Measurements from ENCODE around the gene ZNF670. TPM values are rescaled to one million over a fixed set of nuclear protein-coding genes. Genes with fewer than 3 reads are reported as not detected.
A peak's percentile ranks its signal among the peaks of the same experiment; 100 is the strongest.

Gene ZNF670
- total and polyA plus RNA-seq, 4 donors = 0.74 to 2.3 (median 1.4) TPM

DNA sequence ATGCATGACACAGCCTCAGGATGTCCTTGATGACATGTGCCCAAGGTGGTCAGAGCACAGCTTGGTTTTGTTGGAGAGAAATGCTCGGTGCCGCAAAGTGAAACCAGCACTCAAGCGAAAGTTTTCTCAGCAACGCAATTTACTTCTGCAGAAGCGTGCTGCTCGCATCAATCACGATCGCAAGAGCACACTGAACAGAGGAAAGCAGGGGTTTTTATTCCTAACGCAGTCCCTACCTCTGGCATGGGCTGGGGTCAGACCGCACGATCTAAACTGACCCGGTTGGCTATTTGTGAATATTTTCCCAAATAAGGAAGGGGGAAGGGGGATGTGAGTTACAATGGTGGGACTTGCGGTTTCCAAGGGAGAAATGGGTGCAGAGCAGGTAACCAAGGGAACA lies 26.4 kb upstream of the ZNF670 start:
- 85% methylated on average over 13 of the region's 13 CpGs for WGBS
- DNase-seq (ENCODE audit: low spot score) = no peak
- Histone ChIP-seq H3K4me3 (ENCODE audit: low read depth in 1 of 3, low read length in 3 of 3) (peak overlapping the region in 2 of 3 donors; percentile 20 to 85), H3K4me1 (ENCODE audit: control insufficient read depth in 4 of 4, insufficient read depth in 4 of 4, low read length in 3 of 4) (peaks cover 0 to 10% (median under 1%) of the 10 kb centered on the region in 4 donors), H3K27ac (ENCODE audit: low read depth in 1 of 2, low read length in 2 of 2) (no peak overlapping the region), H3K9ac (ENCODE audit: low read depth in 1 of 2, low read length in 2 of 2) (no peak overlapping the region), H3K9me3 (ENCODE audit: control insufficient read depth in 4 of 4, low read length in 3 of 4) (peaks cover 11 to 34% (median 19%) of the 10 kb centered on the region in 4 donors), H3K36me3 (ENCODE audit: control insufficient read depth in 4 of 4, insufficient read depth in 3 of 4, low read depth in 1 of 4, low read length in 3 of 4) (peaks cover 0 to 26% (median 19%) of the 10 kb centered on the region in 4 donors), H3K27me3 (ENCODE audit: control insufficient read depth in 4 of 4, insufficient read depth in 4 of 4, low read length in 3 of 4) (no peaks in the 10 kb centered on the region)
- TF ChIP-seq RAD21 (IDR thresholded peaks at IDR 0.05) (no peak), FOXA1 (IDR thresholded peaks at IDR 0.05) (no peak), YY1 (IDR thresholded peaks at IDR 0.05) (no peak), TAF1 (conservative IDR thresholded peaks at IDR 0.05) (no peak)
- TF ChIP-seq, protein P1, sequence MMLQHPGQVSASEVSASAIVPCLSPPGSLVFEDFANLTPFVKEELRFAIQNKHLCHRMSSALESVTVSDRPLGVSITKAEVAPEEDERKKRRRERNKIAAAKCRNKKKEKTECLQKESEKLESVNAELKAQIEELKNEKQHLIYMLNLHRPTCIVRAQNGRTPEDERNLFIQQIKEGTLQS (IDR thresholded peaks at IDR 0.05) = no peak
- TF ChIP-seq, protein P2, sequence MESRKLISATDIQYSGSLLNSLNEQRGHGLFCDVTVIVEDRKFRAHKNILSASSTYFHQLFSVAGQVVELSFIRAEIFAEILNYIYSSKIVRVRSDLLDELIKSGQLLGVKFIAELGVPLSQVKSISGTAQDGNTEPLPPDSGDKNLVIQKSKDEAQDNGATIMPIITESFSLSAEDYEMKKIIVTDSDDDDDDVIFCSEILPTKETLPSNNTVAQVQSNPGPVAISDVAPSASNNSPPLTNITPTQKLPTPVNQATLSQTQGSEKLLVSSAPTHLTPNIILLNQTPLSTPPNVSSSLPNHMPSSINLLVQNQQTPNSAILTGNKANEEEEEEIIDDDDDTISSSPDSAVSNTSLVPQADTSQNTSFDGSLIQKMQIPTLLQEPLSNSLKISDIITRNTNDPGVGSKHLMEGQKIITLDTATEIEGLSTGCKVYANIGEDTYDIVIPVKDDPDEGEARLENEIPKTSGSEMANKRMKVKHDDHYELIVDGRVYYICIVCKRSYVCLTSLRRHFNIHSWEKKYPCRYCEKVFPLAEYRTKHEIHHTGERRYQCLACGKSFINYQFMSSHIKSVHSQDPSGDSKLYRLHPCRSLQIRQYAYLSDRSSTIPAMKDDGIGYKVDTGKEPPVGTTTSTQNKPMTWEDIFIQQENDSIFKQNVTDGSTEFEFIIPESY (IDR thresholded peaks at IDR 0.05) = no peak

DNA sequence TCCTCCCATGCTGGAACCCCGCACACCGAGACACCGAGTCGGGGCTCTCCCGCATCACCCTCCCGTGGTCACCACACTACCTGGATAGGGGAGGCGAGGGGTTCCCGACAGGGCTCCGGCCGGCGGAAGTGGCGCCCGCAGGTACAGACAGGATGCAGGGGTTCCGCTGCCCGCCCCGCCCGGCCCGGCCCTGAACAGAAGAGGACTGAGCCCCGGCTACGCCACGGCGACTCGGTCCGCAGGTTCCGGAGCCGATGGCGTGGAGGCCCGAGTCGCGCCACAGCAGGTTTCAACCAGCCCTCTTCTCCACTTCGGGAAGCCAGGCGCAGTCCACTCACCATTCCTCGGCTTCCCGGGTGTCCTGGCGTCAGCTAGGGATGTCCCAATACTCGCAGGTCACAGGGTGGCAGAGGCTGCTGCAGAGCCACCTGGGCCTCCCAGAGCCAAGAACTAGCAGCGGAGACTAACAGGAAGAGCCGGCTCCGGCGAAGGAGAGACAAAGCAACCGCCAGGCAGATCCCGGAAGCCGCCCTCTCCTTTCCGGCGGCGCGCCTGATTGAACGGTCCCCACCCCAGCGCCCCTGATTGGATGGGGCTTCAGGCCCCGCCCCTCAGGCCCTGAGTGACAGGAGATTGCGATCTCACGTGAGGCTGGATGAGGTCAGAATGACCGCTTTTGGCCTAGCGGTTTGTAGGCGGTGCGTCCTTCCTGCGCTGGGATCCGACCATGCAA lies 25.4 kb upstream of the ZNF670 start, which contains the start of gene ZNF669:
TSS of gene ZNF669 (minus strand) at position 498 of the 733 bp plus-strand sequence. CDS start at position 341, 157 bp downstream.
- peak; percentile 95 for DNase-seq (ENCODE audit: low spot score)
- Histone ChIP-seq H3K9me3 (ENCODE audit: control insufficient read depth in 4 of 4, low read length in 3 of 4) (peaks cover 15 to 37% (median 20%) of the 10 kb centered on the region in 4 donors), H3K36me3 (ENCODE audit: control insufficient read depth in 4 of 4, insufficient read depth in 3 of 4, low read depth in 1 of 4, low read length in 3 of 4) (peaks cover 1 to 26% (median 20%) of the 10 kb centered on the region in 4 donors), H3K4me3 (ENCODE audit: low read depth in 1 of 3, low read length in 3 of 3) (peak within 1 kb of the TSS; percentile 80 to 95 (median 85)), H3K4me1 (ENCODE audit: control insufficient read depth in 4 of 4, insufficient read depth in 4 of 4, low read length in 3 of 4) (peaks cover 0 to 10% (median under 1%) of the 10 kb centered on the region in 4 donors), H3K27me3 (ENCODE audit: control insufficient read depth in 4 of 4, insufficient read depth in 4 of 4, low read length in 3 of 4) (no peaks in the 10 kb centered on the region), H3K9ac (ENCODE audit: low read depth in 1 of 2, low read length in 2 of 2) (peak within 1 kb of the TSS; percentile 26 to 64), H3K27ac (ENCODE audit: low read depth in 1 of 2, low read length in 2 of 2) (peak within 1 kb of the TSS; percentile 63 to 86)
- WGBS = under 1% methylated on average over 58 of the region's 58 CpGs
- TF ChIP-seq RAD21 (IDR thresholded peaks at IDR 0.05) (peak in 1 of 2 donors; percentile 27), NR2F2 (IDR thresholded peaks at IDR 0.05) (peak; percentile 13), JUND (IDR thresholded peaks at IDR 0.05) (peak; percentile 65 to 67), SP1 (IDR thresholded peaks at IDR 0.05) (peak; percentile 88), YY1 (IDR thresholded peaks at IDR 0.05) (peak; percentile 51), EGR1 (IDR thresholded peaks at IDR 0.05; ENCODE audit: low read depth in 2 of 2) (peak in 1 of 2 donors; percentile 14), HNF4A (conservative IDR thresholded peaks at IDR 0.05) (no peak), GABPA (IDR thresholded peaks at IDR 0.05 in 1 of 2, conservative IDR thresholded peaks at IDR 0.05 in 1 of 2) (peak; percentile 90 to 96), HNF4G (IDR thresholded peaks at IDR 0.05) (no peak), TAF1 (conservative IDR thresholded peaks at IDR 0.05) (peak; percentile 87), FOXA1 (IDR thresholded peaks at IDR 0.05) (no peak), FOXA2 (IDR thresholded peaks at IDR 0.05) (no peak), RXRA (IDR thresholded peaks at IDR 0.05) (peak; percentile 12 to 44)
- TF ChIP-seq, protein P3, sequence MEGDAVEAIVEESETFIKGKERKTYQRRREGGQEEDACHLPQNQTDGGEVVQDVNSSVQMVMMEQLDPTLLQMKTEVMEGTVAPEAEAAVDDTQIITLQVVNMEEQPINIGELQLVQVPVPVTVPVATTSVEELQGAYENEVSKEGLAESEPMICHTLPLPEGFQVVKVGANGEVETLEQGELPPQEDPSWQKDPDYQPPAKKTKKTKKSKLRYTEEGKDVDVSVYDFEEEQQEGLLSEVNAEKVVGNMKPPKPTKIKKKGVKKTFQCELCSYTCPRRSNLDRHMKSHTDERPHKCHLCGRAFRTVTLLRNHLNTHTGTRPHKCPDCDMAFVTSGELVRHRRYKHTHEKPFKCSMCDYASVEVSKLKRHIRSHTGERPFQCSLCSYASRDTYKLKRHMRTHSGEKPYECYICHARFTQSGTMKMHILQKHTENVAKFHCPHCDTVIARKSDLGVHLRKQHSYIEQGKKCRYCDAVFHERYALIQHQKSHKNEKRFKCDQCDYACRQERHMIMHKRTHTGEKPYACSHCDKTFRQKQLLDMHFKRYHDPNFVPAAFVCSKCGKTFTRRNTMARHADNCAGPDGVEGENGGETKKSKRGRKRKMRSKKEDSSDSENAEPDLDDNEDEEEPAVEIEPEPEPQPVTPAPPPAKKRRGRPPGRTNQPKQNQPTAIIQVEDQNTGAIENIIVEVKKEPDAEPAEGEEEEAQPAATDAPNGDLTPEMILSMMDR (IDR thresholded peaks at IDR 0.05; ENCODE audit: low read depth, low read length, missing input control) = no peak
- TF ChIP-seq, protein P4, sequence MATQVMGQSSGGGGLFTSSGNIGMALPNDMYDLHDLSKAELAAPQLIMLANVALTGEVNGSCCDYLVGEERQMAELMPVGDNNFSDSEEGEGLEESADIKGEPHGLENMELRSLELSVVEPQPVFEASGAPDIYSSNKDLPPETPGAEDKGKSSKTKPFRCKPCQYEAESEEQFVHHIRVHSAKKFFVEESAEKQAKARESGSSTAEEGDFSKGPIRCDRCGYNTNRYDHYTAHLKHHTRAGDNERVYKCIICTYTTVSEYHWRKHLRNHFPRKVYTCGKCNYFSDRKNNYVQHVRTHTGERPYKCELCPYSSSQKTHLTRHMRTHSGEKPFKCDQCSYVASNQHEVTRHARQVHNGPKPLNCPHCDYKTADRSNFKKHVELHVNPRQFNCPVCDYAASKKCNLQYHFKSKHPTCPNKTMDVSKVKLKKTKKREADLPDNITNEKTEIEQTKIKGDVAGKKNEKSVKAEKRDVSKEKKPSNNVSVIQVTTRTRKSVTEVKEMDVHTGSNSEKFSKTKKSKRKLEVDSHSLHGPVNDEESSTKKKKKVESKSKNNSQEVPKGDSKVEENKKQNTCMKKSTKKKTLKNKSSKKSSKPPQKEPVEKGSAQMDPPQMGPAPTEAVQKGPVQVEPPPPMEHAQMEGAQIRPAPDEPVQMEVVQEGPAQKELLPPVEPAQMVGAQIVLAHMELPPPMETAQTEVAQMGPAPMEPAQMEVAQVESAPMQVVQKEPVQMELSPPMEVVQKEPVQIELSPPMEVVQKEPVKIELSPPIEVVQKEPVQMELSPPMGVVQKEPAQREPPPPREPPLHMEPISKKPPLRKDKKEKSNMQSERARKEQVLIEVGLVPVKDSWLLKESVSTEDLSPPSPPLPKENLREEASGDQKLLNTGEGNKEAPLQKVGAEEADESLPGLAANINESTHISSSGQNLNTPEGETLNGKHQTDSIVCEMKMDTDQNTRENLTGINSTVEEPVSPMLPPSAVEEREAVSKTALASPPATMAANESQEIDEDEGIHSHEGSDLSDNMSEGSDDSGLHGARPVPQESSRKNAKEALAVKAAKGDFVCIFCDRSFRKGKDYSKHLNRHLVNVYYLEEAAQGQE (IDR thresholded peaks at IDR 0.05) = peak; percentile 75
- TF ChIP-seq, protein P5, sequence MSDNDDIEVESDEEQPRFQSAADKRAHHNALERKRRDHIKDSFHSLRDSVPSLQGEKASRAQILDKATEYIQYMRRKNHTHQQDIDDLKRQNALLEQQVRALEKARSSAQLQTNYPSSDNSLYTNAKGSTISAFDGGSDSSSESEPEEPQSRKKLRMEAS (IDR thresholded peaks at IDR 0.05) = peak; percentile 80
- TF ChIP-seq, protein P2 (IDR thresholded peaks at IDR 0.05) = peak; percentile 51
- TF ChIP-seq, protein P1 (IDR thresholded peaks at IDR 0.05) = no peak

Measured in liver (tissue), 9 donors.